ENCODE data around the gene HDAC9. TPM values are rescaled to one million over a fixed set of nuclear protein-coding genes. Genes with fewer than 3 reads are reported as not detected.

Gene HDAC9
- total RNA-seq, 1 experiment from 2014 or later: 0.02 TPM

- DNase-seq (ENCODE audit: extremely low read depth, low read depth): no peak
These were observed 84.1 kb downstream of the HDAC9 start for GRCh38 chr7:18579698-18580097.

- DNase-seq (ENCODE audit: extremely low read depth, low read depth): no peak
These were observed 85.4 kb downstream of the HDAC9 start for GRCh38 chr7:18580950-18581349.

GRCh38 chr7:18583305-18583704, 87.8 kb downstream of the HDAC9 start:
- no peak for DNase-seq (ENCODE audit: extremely low read depth, low read depth)

- DNase-seq (ENCODE audit: extremely low read depth, low read depth): no peak
These were observed 94.7 kb downstream of the HDAC9 start for GRCh38 chr7:18590241-18590640.

GRCh38 chr7:18590744-18591340, 95.3 kb downstream of the HDAC9 start:
- DNase-seq (ENCODE audit: extremely low read depth, low read depth): peak; percentile 46

- DNase-seq (ENCODE audit: extremely low read depth, low read depth): no peak
These were observed 98.2 kb downstream of the HDAC9 start for GRCh38 chr7:18593602-18594279.

- no peak for DNase-seq (ENCODE audit: extremely low read depth, low read depth)
These were observed 102.2 kb downstream of the HDAC9 start for GRCh38 chr7:18597754-18598153.

- no peak for DNase-seq (ENCODE audit: extremely low read depth, low read depth)
These were observed 111.5 kb downstream of the HDAC9 start for GRCh38 chr7:18607025-18607424.

GRCh38 chr7:18610331-18610948, 114.9 kb downstream of the HDAC9 start:
- DNase-seq (ENCODE audit: extremely low read depth, low read depth): peak; percentile 49

- no peak for DNase-seq (ENCODE audit: extremely low read depth, low read depth)
These were observed 119.3 kb downstream of the HDAC9 start for GRCh38 chr7:18614841-18615240.

GRCh38 chr7:18619311-18619710, 123.8 kb downstream of the HDAC9 start:
- no peak for DNase-seq (ENCODE audit: extremely low read depth, low read depth)

GRCh38 chr7:18623389-18623788, 127.8 kb downstream of the HDAC9 start:
- DNase-seq (ENCODE audit: extremely low read depth, low read depth): no peak

GRCh38 chr7:18624459-18624858, 128.9 kb downstream of the HDAC9 start:
- DNase-seq (ENCODE audit: extremely low read depth, low read depth): no peak

GRCh38 chr7:18626086-18626485, 130.5 kb downstream of the HDAC9 start:
- no peak for DNase-seq (ENCODE audit: extremely low read depth, low read depth)

GRCh38 chr7:18626717-18627116, 131.2 kb downstream of the HDAC9 start:
- DNase-seq (ENCODE audit: extremely low read depth, low read depth): no peak

GRCh38 chr7:18637516-18637915, 142.0 kb downstream of the HDAC9 start:
- DNase-seq (ENCODE audit: extremely low read depth, low read depth): no peak

- peak; percentile 19 for DNase-seq (ENCODE audit: extremely low read depth, low read depth)
These were observed 143.3 kb downstream of the HDAC9 start for GRCh38 chr7:18638594-18639452.

GRCh38 chr7:18639711-18640110, 144.2 kb downstream of the HDAC9 start:
- DNase-seq (ENCODE audit: extremely low read depth, low read depth): no peak

GRCh38 chr7:18644981-18645380, 149.4 kb downstream of the HDAC9 start:
- no peak for DNase-seq (ENCODE audit: extremely low read depth, low read depth)

- no peak for DNase-seq (ENCODE audit: extremely low read depth, low read depth)
These were observed 152.0 kb downstream of the HDAC9 start for GRCh38 chr7:18647582-18647981.

Measured in NCI-H460 (cell line).